Thoracic aorta (tissue), 2 donors: Measurements from ENCODE around the gene GTF2B. TPM values are rescaled to one million over a fixed set of nuclear protein-coding genes. Genes with fewer than 3 reads are reported as not detected.

Experiments used
- ATAC-seq: fragments of 150-250 bp; one replicate; pipeline ENCODE4 v1.8.0; 2017; ENCODE audit warnings: low read depth; ENCODE audit not compliant: insufficient number of reproducible peaks, low FRiP score
- DNase-seq: peaks from one replicate; pipeline ENCODE4 v3.0.0-alpha.2; 2020; ENCODE audit warnings: low spot score
- H3K27ac ChIP-seq, 2 donors: fragments of 200-600 bp; sonication (generic); 1 replicate in 1 of 2; 2 replicates in 1 of 2; pipeline ENCODE4 v1.5.1; 2016; ENCODE audit warnings: mild to moderate bottlenecking in 2 of 2, moderate library complexity in 2 of 2
- H3K27me3 ChIP-seq: fragments of 200-600 bp; sonication (generic); replicated peaks from 2 replicates; pipeline ENCODE4 v1.6.0; 2016; ENCODE audit warnings: mild to moderate bottlenecking; ENCODE audit not compliant: insufficient read depth
- H3K36me3 ChIP-seq: fragments of 200-600 bp; sonication (generic); one replicate; pipeline ENCODE4 v1.5.1; 2016
- H3K4me1 ChIP-seq, 2 donors: fragments of 200-600 bp; sonication (generic); 1 replicate in 1 of 2; 2 replicates in 1 of 2; pipeline versions ENCODE4 v1.5.1 to v1.6.0; 2016; ENCODE audit warnings: low read depth in 2 of 2, mild to moderate bottlenecking in 1 of 2; ENCODE audit not compliant: control insufficient read depth in 1 of 2
- H3K4me3 ChIP-seq: fragments of 200-600 bp; sonication (generic); 2 replicates; pipeline ENCODE4 v1.5.1; 2016; ENCODE audit warnings: mild to moderate bottlenecking
- H3K9me3 ChIP-seq: fragments of 200-600 bp; sonication (generic); 2 replicates; pipeline ENCODE4 v1.5.1; 2016
- total RNA-seq, 2 donors: library from RNA; depleted of rRNA; stranded (reverse); fragments of >200 nt; gene quantifications; one replicate each; pipeline versions ENCODE4 v1.1.0 to v1.2.3, GENCODE V29; 2016
- TF ChIP-seq, protein P1 (sequence below): fragments of 200-600 bp; sonication (generic); IDR thresholded peaks from one replicate; pipeline ENCODE4 v1.5.1; 2019; ENCODE audit warnings: antibody characterized with exemption

Gene GTF2B
- total RNA-seq, 2 donors from 2014 or later, result 17.3 to 27.4 TPM

DNA sequence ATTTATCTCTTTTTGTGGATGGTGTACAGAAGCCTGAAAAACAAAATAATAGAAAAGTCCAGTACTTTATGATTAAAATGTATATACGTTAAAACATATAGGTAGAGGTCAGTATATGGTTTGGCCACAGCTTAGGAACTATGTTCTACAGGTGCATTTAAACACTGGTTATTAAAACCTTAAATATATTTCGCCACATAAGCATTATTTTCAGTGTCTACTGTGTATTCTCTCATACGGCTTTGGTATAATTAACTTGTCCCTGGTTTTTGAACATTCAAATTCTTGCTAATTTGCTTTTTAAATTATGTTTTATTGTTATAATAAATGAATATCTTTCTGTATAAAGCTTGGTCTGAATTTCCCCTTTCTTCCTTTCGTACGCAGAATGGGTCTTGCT is 87.9 kb downstream of the GTF2B start:
- Histone ChIP-seq H3K9me3 (no peaks in the 10 kb centered on the region), H3K27me3 (no peaks in the 10 kb centered on the region), H3K36me3 (peaks cover 14% of the 10 kb centered on the region), H3K27ac (no peak overlapping the region), H3K4me3 (no peak overlapping the region), H3K4me1 (no peaks in the 10 kb centered on the region)
- DNase-seq (no peak), ATAC-seq (no peak)
- TF ChIP-seq, protein P1, sequence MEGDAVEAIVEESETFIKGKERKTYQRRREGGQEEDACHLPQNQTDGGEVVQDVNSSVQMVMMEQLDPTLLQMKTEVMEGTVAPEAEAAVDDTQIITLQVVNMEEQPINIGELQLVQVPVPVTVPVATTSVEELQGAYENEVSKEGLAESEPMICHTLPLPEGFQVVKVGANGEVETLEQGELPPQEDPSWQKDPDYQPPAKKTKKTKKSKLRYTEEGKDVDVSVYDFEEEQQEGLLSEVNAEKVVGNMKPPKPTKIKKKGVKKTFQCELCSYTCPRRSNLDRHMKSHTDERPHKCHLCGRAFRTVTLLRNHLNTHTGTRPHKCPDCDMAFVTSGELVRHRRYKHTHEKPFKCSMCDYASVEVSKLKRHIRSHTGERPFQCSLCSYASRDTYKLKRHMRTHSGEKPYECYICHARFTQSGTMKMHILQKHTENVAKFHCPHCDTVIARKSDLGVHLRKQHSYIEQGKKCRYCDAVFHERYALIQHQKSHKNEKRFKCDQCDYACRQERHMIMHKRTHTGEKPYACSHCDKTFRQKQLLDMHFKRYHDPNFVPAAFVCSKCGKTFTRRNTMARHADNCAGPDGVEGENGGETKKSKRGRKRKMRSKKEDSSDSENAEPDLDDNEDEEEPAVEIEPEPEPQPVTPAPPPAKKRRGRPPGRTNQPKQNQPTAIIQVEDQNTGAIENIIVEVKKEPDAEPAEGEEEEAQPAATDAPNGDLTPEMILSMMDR, result no peak

DNA sequence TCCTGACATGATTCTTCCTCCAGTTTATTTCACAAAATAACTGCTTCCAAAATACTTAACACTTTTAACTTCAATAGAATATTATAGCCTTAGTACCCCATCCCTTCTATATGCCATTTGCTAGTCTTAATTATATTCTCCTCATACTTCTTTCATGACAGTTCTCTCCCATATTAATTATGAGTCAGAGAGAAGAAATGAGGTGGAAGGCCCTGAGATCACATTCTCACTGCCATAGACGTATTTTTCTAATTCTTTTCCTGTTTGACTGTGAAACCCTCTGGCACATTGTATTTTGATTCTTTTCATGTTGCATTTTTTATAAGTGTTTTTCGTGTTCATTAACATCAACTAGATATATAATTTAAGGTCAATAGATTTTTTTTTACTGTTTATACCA is 88.4 kb downstream of the GTF2B start:
- Histone ChIP-seq H3K27me3 (no peaks in the 10 kb centered on the region), H3K4me3 (no peak overlapping the region), H3K27ac (no peak overlapping the region), H3K4me1 (no peaks in the 10 kb centered on the region), H3K9me3 (no peaks in the 10 kb centered on the region), H3K36me3 (peaks cover 14% of the 10 kb centered on the region)
- ATAC-seq, result no peak
- TF ChIP-seq, protein P1, result no peak
- no peak for DNase-seq

Other genes with a start within 250 kb of the GTF2B start
- gene PKN2, start 207.3 kb downstream of the GTF2B start, total RNA-seq, result 10 to 100 TPM; 29.7 to 66.9 TPM
- 10 to 100 TPM; 16.7 to 24.8 TPM for gene KYAT3, start 101.1 kb upstream of the GTF2B start, total RNA-seq
- gene RBMXL1, start 101.1 kb upstream of the GTF2B start, total RNA-seq, result 10 to 100 TPM; 17.6 to 26.2 TPM
- 10 to 100 TPM; 44.7 to 51.9 TPM for gene GBP3, start 131.3 kb upstream of the GTF2B start, total RNA-seq
- gene GBP1, start 173.6 kb upstream of the GTF2B start, total RNA-seq, result 10 to 100 TPM; 26.4 to 68.9 TPM
- 10 to 100 TPM; 79.7 to 89.5 TPM for gene GBP2, start 234.5 kb upstream of the GTF2B start, total RNA-seq